ENCODE data around the gene CD44. TPM values are rescaled to one million over a fixed set of nuclear protein-coding genes. Genes with fewer than 3 reads are reported as not detected.

Gene CD44
- total and polyA plus RNA-seq, 10 of the 15 experiments (the other 5 are each of a cell fraction or from before 2014, with no cell fraction given), result 57.1 to 293 (median 120) TPM

- TF ChIP-seq ZNF687 (IDR thresholded peaks at IDR 0.05), result peak; percentile 54; the same call in 1 of the 2 replicates
- no peak for TF ChIP-seq ZBTB40 (IDR thresholded peaks at IDR 0.05; ENCODE audit: borderline replicate concordance)
- TF ChIP-seq MEF2A (IDR thresholded peaks at IDR 0.05; ENCODE audit: insufficient read depth, low read depth, low read length), result no peak
- TF ChIP-seq NFYB (IDR thresholded peaks at IDR 0.05; ENCODE audit: insufficient read depth, low read depth, low read length), result no peak
- 0 out of 2 replicates have a peak, but pooled peaks have one; percentile 43 for TF ChIP-seq POLR2AphosphoS2 (IDR thresholded peaks at IDR 0.05; ENCODE audit: low read depth, low read length)
- peak; percentile 8; the same call in 1 of the 2 replicates for TF ChIP-seq PAX5 (IDR thresholded peaks at IDR 0.05; ENCODE audit: borderline replicate concordance, low read depth, low read length)
- TF ChIP-seq ZZZ3 (IDR thresholded peaks at IDR 0.05; ENCODE audit: control insufficient read depth, insufficient read length, low read depth), result no peak
- TF ChIP-seq WRNIP1 (IDR thresholded peaks at IDR 0.05; ENCODE audit: borderline replicate concordance, low read depth, low read length), result no peak
- 0 out of 2 replicates have a peak, but pooled peaks have one; percentile 49 for TF ChIP-seq ASH2L (IDR thresholded peaks at IDR 0.05; ENCODE audit: borderline replicate concordance, low read depth)
- TF ChIP-seq EGR1 (IDR thresholded peaks at IDR 0.05; ENCODE audit: borderline replicate concordance in 1 of 2, low read depth in 2 of 2, low read length in 2 of 2), result no peak
- no peak for TF ChIP-seq ZBTB33 (IDR thresholded peaks at IDR 0.05)
- TF ChIP-seq ATF7 (IDR thresholded peaks at IDR 0.05; ENCODE audit: low read depth), result no peak
- TF ChIP-seq STAT3 (IDR thresholded peaks at IDR 0.05; ENCODE audit: low read depth, low read length), result no peak
- TF ChIP-seq SKIL (IDR thresholded peaks at IDR 0.05; ENCODE audit: low read depth, poor library complexity, severe bottlenecking), result no peak
- no peak for TF ChIP-seq ESRRA (IDR thresholded peaks at IDR 0.05; ENCODE audit: low read length)
Measured at GRCh38 chr11:35138943-35139721, at the start of gene CD44 (continued).

Data from GM12878 (cell line).